Jurkat, Clone E6-1 (cell line): ENCODE results near the gene RNF217.

Source experiments
- DNase-seq: peaks from one replicate; pipeline ENCODE4 v3.0.0-alpha.2; 2011; ENCODE audit warnings: low read depth, low spot score
- H3K4me3 ChIP-seq: 2 replicates; pipeline ENCODE4 v1.5.1; 2011; ENCODE audit warnings: mild to moderate bottlenecking, low read length, control low read depth, moderate library complexity

Gene RNF217

GRCh38 chr6:125077453-125077852 is 115.2 kb downstream of the RNF217 start:
- H3K4me3 ChIP-seq: no peak overlapping the region
- no peak for DNase-seq

GRCh38 chr6:125078602-125079321 is 116.5 kb downstream of the RNF217 start:
- no peak overlapping the region for H3K4me3 ChIP-seq
- no peak for DNase-seq

- no peak for DNase-seq
- H3K4me3 ChIP-seq: no peak overlapping the region
These were observed 120.9 kb downstream of the RNF217 start for GRCh38 chr6:125082908-125083683.

- DNase-seq: no peak
- H3K4me3 ChIP-seq: no peak overlapping the region
These were observed 121.4 kb downstream of the RNF217 start for GRCh38 chr6:125083684-125083990.

GRCh38 chr6:125086716-125087115 is 124.5 kb downstream of the RNF217 start:
- DNase-seq: no peak
- no peak overlapping the region for H3K4me3 ChIP-seq

GRCh38 chr6:125088963-125089362 is 126.7 kb downstream of the RNF217 start:
- no peak overlapping the region for H3K4me3 ChIP-seq
- no peak for DNase-seq

- DNase-seq: no peak
- no peak overlapping the region for H3K4me3 ChIP-seq
These were observed 132.3 kb downstream of the RNF217 start for GRCh38 chr6:125094563-125094962.

- no peak for DNase-seq
- no peak overlapping the region for H3K4me3 ChIP-seq
These were observed 133.5 kb downstream of the RNF217 start for GRCh38 chr6:125095580-125096301.

GRCh38 chr6:125097186-125097585 is 134.9 kb downstream of the RNF217 start:
- DNase-seq: no peak
- H3K4me3 ChIP-seq: no peak overlapping the region

- no peak overlapping the region for H3K4me3 ChIP-seq
- DNase-seq: no peak
These were observed 136.0 kb downstream of the RNF217 start for GRCh38 chr6:125098253-125098652.

- DNase-seq: no peak
- no peak overlapping the region for H3K4me3 ChIP-seq
These were observed 137.2 kb downstream of the RNF217 start for GRCh38 chr6:125099211-125100073.

GRCh38 chr6:125100074-125100652 is 137.9 kb downstream of the RNF217 start:
- no peak overlapping the region for H3K4me3 ChIP-seq
- DNase-seq: no peak

GRCh38 chr6:125101128-125101527 is 138.9 kb downstream of the RNF217 start:
- no peak for DNase-seq
- H3K4me3 ChIP-seq: no peak overlapping the region

- DNase-seq: no peak
- no peak overlapping the region for H3K4me3 ChIP-seq
These were observed 139.4 kb downstream of the RNF217 start for GRCh38 chr6:125101631-125102030.

GRCh38 chr6:125102411-125102810 is 140.2 kb downstream of the RNF217 start:
- no peak for DNase-seq
- no peak overlapping the region for H3K4me3 ChIP-seq

GRCh38 chr6:125102891-125103290 is 140.7 kb downstream of the RNF217 start:
- DNase-seq: no peak
- no peak overlapping the region for H3K4me3 ChIP-seq

- no peak overlapping the region for H3K4me3 ChIP-seq
- no peak for DNase-seq
These were observed 142.2 kb downstream of the RNF217 start for GRCh38 chr6:125104425-125104824.

- DNase-seq: no peak
- H3K4me3 ChIP-seq: no peak overlapping the region
These were observed 144.8 kb downstream of the RNF217 start for GRCh38 chr6:125107048-125107447.

GRCh38 chr6:125107896-125108295 is 145.7 kb downstream of the RNF217 start:
- DNase-seq: no peak
- H3K4me3 ChIP-seq: no peak overlapping the region
